OCI-LY1 (cell line): ENCODE results near the gene HMHB1.

Source experiments
- CTCF ChIP-seq: fragments of 200-600 bp; sonication (generic), shearing (Covaris generic); IDR thresholded peaks from 2 replicates; pipeline ENCODE4 v1.5.1; 2017; ENCODE audit warnings: mild to moderate bottlenecking, antibody characterized with exemption, low read length, moderate library complexity, mixed read lengths
- EZH2 ChIP-seq: fragments of 200-600 bp; sonication (generic), shearing (Covaris generic); IDR thresholded peaks from 2 replicates; pipeline ENCODE4 v1.8.0; 2017; ENCODE audit warnings: borderline replicate concordance, mixed run types, mild to moderate bottlenecking, antibody characterized with exemption, low read length, moderate library complexity, mixed read lengths

DNA sequence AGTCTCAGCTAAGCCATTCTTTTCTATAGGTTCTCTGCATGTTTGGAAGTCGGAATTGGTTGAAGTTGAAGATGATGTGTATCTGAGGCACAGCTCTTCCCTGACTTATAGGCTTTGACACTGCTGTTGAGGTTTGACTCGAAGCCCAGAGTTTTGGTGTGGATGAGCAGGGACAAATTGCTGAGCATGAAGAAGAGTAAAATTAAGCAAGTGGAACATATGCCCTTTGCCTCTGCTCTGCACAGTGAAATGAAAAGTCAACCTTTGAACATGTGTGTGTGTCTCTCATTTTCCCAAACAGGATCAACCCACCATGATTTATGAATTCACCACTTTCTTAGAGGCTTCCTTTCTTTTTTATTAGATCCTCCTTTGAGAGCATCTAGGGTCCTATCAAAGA, 8.5 kb downstream of the HMHB1 start:
- TF ChIP-seq CTCF (no peak), EZH2 (no peak)
